ENCODE results near the gene TGFB1I1.

DNA sequence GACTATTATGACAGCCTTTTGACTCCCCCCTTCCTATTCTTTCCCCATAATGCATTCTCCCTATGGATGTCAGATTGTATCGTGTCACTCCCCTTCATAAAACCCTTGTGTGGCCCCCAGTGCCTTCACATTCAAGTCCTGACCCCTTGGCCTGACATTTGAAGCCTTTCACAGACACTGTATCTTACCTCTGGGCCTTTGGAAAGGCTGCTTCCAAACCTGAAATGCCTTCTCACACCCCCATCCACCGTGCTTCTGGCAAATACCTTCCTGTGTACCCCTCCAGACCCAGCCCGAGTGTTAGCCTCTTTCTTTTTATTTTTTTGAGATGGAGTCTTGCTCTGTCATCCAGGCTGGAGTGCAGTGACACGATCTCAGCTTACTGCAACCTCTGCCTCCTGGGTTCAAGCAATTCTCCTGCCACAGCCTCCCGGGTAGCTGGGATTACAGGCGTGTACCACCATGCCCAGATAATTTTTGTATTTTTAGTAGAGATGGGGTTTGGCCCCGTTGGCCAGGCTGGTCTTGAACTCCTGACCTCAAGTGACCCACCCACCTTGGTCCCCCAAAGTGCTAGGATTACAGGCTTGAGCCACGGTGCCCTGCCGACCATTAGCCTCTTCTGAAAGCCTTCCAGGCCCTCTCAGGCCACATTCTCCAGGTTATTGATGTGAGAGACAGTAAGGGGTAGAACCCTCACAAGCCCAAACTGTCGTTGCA lies 10.6 kb upstream of the TGFB1I1 start:
- TF ChIP-seq POLR2AphosphoS5 (IDR thresholded peaks at IDR 0.05; ENCODE audit: low read depth, low read length) (no peak), POLR2A (IDR thresholded peaks at IDR 0.05; ENCODE audit: low read depth, low read length) (no peak), TAF1 (IDR thresholded peaks at IDR 0.05; ENCODE audit: low read depth, low read length) (no peak), SPI1 (IDR thresholded peaks at IDR 0.05; ENCODE audit: low read depth, low read length) (no peak), POU2F2 (IDR thresholded peaks at IDR 0.05; ENCODE audit: low read depth, low read length) (no peak), PAX5 (IDR thresholded peaks at IDR 0.05; ENCODE audit: insufficient read depth, low read length, severe bottlenecking) (no peak)

All from GM12891 (cell line).